ENCODE results near the gene RPL26. TPM values are rescaled to one million over a fixed set of nuclear protein-coding genes. Genes with fewer than 3 reads are reported as not detected.

RPL26 gene
- total RNA-seq, 6 experiments from 2014 or later: 467 to 1,753 (median 509) TPM

GRCh38 chr17:8405499-8406016, 22.6 kb upstream of the RPL26 start:
- intact Hi-C loops (cut with DNase I): loop anchor here in 1 of 2 donors (10.0 kb wide), 1 partner anchor 339 kb away; the partner anchor contains the start of gene CCDC42
- Histone ChIP-seq H3K27ac (no peak overlapping the region), H3K4me3 (no peak overlapping the region), H3K9me3 (no peaks in the 10 kb centered on the region), H3K4me1 (peaks cover 0 to 6% (median 0%) of the 10 kb centered on the region in 4 donors), H3K27me3 (no peaks in the 10 kb centered on the region), H3K36me3 (no peaks in the 10 kb centered on the region)
- ATAC-seq: peak in 1 of 4 donors; percentile 15
- no CpG with 5 or more reads among the region's 11 CpGs for WGBS (ENCODE audit: insufficient coverage, low coverage, low lambda C conversion rate, missing lambda C conversion rate)
- TF ChIP-seq CTCF (IDR thresholded peaks at IDR 0.05): no peak
- TF ChIP-seq POLR2A (IDR thresholded peaks at IDR 0.05): no peak
- DNase-seq: peak in 1 of 3 donors; percentile 33

- Histone ChIP-seq H3K4me3 (no peak overlapping the region), H3K4me1 (no peaks in the 10 kb centered on the region), H3K36me3 (no peaks in the 10 kb centered on the region), H3K27me3 (no peaks in the 10 kb centered on the region), H3K9me3 (no peaks in the 10 kb centered on the region), H3K27ac (no peak overlapping the region)
- DNase-seq (no peak), ATAC-seq (no peak)
- TF ChIP-seq POLR2A (IDR thresholded peaks at IDR 0.05): no peak
- TF ChIP-seq CTCF (IDR thresholded peaks at IDR 0.05): no peak
- intact Hi-C loops (cut with DNase I): loop anchor here in 1 of 2 donors (10.0 kb wide), 1 partner anchor 342 kb away; the partner anchor contains the start of gene CCDC42
- 74% methylated on average over 11 of the region's 11 CpGs for WGBS (ENCODE audit: insufficient coverage, low coverage, low lambda C conversion rate, missing lambda C conversion rate)
These were observed 20.0 kb upstream of the RPL26 start for GRCh38 chr17:8402921-8403536.

GRCh38 chr17:8401107-8401506, 18.1 kb upstream of the RPL26 start:
- no peak for ATAC-seq
- H3K36me3 ChIP-seq: no peaks in the 10 kb centered on the region
- intact Hi-C loops (cut with DNase I): loop anchor here in 1 of 2 donors (10.0 kb wide), 1 partner anchor 344 kb away; the partner anchor contains the start of gene CCDC42
- H3K4me1 ChIP-seq: no peaks in the 10 kb centered on the region
- H3K27ac ChIP-seq: no peak overlapping the region
- H3K27me3 ChIP-seq: no peaks in the 10 kb centered on the region
- 71% methylated on average over 2 of the region's 2 CpGs for WGBS (ENCODE audit: insufficient coverage, low coverage, low lambda C conversion rate, missing lambda C conversion rate)
- no peaks in the 10 kb centered on the region for H3K9me3 ChIP-seq
- no peak for DNase-seq
- no peak overlapping the region for H3K4me3 ChIP-seq
- TF ChIP-seq CTCF (IDR thresholded peaks at IDR 0.05) (no peak), POLR2A (IDR thresholded peaks at IDR 0.05) (no peak)

- Histone ChIP-seq H3K4me1 (no peaks in the 10 kb centered on the region), H3K36me3 (no peaks in the 10 kb centered on the region), H3K4me3 (no peak overlapping the region), H3K9me3 (no peaks in the 10 kb centered on the region), H3K27ac (no peak overlapping the region), H3K27me3 (no peaks in the 10 kb centered on the region)
- TF ChIP-seq CTCF (IDR thresholded peaks at IDR 0.05) (no peak), POLR2A (IDR thresholded peaks at IDR 0.05) (no peak)
- ATAC-seq (no peak), DNase-seq (no peak)
- 50% methylated on average over 4 of the region's 6 CpGs for WGBS (ENCODE audit: insufficient coverage, low coverage, low lambda C conversion rate, missing lambda C conversion rate)
- intact Hi-C loops (cut with DNase I): loop anchor here in 1 of 2 donors (10.0 kb wide), 1 partner anchor 356 kb away; the partner anchor contains the start of gene SPDYE4
These were observed 16.0 kb upstream of the RPL26 start for GRCh38 chr17:8398980-8399379.

All from right lobe of liver (tissue), 6 donors.